Ovary (tissue), 1 donor: ENCODE results near the gene MFF.

Experiments
- EP300 ChIP-seq: sonication (generic); formaldehyde crosslinking; IDR thresholded peaks from one replicate; pipeline ENCODE4 v1.6.1; 2017; ENCODE audit warnings: antibody characterized with exemption
- POLR2A ChIP-seq: fragments of 450-650 bp; IDR thresholded peaks from one replicate; pipeline ENCODE4 v1.6.1; 2017; ENCODE audit warnings: antibody characterized with exemption, mild to moderate bottlenecking, moderate library complexity

- TF ChIP-seq EP300 = no peak
- TF ChIP-seq POLR2A = no peak
Measured at GRCh38 chr2:227401550-227401949, 76.5 kb downstream of the MFF start.
